Measurements from ENCODE around the gene IVNS1ABP. TPM values are rescaled to one million over a fixed set of nuclear protein-coding genes. Genes with fewer than 3 reads are reported as not detected.

Gene IVNS1ABP
- total RNA-seq, 1 donor from 2014 or later: 75.6 TPM

DNA sequence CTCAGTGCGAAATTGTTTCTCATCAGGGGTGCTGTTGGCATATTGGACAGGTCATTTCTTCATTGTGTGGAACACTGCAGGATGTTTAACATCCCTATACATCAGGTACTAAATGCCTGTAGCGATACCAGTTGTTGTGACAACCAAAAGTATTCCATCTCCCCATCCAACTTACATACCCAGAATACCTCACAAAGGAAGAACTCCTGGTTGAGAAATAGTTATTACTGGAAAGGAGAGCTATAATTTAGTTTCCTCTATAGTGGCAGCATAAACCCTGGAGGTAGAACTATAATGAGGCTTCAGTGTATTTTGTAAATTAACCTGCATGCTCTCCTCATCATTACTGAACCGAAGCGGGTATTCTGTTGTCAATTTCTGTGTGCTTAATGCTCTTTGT is 45.1 kb downstream of the IVNS1ABP start:
- DNase-seq (ENCODE audit: low read depth): no peak
- no peak overlapping the region for H3K4me3 ChIP-seq (ENCODE audit: low read depth, low read length)
- TF ChIP-seq, protein P1, sequence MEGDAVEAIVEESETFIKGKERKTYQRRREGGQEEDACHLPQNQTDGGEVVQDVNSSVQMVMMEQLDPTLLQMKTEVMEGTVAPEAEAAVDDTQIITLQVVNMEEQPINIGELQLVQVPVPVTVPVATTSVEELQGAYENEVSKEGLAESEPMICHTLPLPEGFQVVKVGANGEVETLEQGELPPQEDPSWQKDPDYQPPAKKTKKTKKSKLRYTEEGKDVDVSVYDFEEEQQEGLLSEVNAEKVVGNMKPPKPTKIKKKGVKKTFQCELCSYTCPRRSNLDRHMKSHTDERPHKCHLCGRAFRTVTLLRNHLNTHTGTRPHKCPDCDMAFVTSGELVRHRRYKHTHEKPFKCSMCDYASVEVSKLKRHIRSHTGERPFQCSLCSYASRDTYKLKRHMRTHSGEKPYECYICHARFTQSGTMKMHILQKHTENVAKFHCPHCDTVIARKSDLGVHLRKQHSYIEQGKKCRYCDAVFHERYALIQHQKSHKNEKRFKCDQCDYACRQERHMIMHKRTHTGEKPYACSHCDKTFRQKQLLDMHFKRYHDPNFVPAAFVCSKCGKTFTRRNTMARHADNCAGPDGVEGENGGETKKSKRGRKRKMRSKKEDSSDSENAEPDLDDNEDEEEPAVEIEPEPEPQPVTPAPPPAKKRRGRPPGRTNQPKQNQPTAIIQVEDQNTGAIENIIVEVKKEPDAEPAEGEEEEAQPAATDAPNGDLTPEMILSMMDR (conservative IDR thresholded peaks at IDR 0.05; ENCODE audit: low read depth, low read length): no peak

DNA sequence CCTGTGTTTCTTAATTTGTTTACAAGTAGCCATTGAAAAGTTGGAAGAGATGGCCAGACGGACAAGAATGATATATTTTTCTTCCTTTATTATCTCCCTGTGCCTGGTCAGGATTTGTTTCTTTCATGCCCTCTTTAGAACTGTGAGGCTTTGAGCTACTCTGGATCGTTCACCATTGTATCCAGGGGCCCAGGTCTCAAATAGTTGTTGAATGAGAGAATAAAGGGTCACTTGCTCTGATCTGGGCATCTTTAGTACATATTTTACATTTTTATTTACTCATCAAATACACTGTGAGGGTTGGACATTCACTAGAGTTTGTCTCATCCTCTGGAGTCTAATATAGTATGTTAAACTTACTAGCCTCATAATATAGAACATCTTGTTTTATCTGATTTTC is 48.7 kb downstream of the IVNS1ABP start:
- no peak for DNase-seq (ENCODE audit: low read depth)
- no peak overlapping the region for H3K4me3 ChIP-seq (ENCODE audit: low read depth, low read length)
- TF ChIP-seq, protein P1 (conservative IDR thresholded peaks at IDR 0.05; ENCODE audit: low read depth, low read length): no peak

DNA sequence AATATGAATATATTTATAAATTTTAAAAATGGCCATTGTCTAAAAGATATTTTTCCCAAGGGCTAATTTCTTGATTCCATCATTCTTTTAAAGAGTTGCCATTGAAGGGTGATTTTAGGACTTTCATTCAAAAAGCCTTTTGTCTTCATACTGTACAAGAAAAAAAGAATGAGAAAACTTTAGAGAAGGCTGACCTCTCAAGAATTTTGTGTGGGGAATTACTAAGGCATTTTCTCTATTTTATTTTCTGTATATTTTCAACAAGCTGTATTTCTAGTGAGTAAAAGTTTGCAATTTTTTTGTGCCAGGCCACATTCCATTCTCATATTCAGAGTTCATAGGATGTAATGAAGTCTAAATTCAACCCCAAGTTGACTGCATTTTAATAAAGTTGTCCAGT is 49.3 kb downstream of the IVNS1ABP start:
- no peak for DNase-seq (ENCODE audit: low read depth)
- TF ChIP-seq, protein P1 (conservative IDR thresholded peaks at IDR 0.05; ENCODE audit: low read depth, low read length): no peak
- H3K4me3 ChIP-seq (ENCODE audit: low read depth, low read length): no peak overlapping the region

DNA sequence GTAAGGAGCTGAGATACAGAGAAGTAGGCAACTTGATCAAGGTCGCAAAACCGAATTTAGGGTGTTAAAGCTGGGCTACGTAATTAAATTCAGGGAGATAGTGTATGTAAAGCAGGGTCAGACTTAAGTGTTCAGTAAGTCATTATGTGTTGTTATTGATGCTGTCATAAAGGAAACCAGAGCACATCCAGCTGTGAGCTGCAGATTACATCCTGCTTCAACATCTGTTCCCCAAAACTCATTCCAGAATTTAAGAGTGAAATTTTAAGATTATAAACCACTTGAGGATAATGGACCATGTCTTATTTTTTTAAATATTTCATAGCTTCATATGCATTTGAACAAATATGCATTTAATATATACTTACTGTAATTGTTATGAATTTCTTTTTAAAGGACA is 49.7 kb downstream of the IVNS1ABP start:
- TF ChIP-seq, protein P1 (conservative IDR thresholded peaks at IDR 0.05; ENCODE audit: low read depth, low read length): no peak
- no peak for DNase-seq (ENCODE audit: low read depth)
- no peak overlapping the region for H3K4me3 ChIP-seq (ENCODE audit: low read depth, low read length)

DNA sequence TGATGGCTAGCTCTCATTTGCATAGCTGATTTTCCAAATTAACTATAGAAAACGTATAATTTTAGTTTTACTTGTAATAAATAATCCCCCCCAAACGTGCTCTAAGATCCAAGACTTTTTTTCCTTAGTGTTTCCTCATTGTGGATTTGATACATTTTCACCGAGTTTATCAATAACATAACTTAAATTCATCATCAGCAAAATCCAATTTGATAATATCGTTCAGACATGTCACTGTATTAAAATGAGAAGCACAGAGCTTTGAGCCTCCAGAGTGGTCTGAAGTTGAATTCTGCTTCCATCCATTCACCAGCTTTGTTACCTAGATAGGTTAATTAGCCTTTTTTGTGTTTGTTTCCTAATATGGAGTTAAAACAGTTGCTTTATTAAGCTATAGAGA is 51.7 kb downstream of the IVNS1ABP start:
- TF ChIP-seq, protein P1 (conservative IDR thresholded peaks at IDR 0.05; ENCODE audit: low read depth, low read length): no peak

DNA sequence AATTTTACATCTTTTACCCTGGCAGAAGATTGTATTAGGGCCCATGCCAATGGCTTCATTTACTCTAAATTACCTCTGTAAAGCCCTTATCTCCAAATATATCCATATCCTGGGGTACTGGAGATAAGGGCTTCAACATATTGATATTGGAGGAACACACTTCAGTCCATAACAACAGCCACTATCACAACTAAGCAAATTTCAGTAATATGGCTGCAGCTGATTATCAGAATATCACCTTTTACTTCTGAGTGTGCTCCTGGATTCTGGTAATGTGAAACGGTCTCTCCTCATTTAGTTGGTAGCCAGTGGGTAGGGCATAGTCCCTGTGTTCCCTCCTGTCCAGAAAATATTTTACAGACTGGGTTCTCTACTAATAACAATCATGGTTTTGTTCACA is 53.3 kb downstream of the IVNS1ABP start:
- TF ChIP-seq, protein P1 (conservative IDR thresholded peaks at IDR 0.05; ENCODE audit: low read depth, low read length): no peak
- DNase-seq (ENCODE audit: low read depth): no peak
- no peak overlapping the region for H3K4me3 ChIP-seq (ENCODE audit: low read depth, low read length)

More for the DNA sequence above, 51.7 kb downstream of the IVNS1ABP start:
- DNase-seq (ENCODE audit: low read depth): no peak
- no peak overlapping the region for H3K4me3 ChIP-seq (ENCODE audit: low read depth, low read length)

DNA sequence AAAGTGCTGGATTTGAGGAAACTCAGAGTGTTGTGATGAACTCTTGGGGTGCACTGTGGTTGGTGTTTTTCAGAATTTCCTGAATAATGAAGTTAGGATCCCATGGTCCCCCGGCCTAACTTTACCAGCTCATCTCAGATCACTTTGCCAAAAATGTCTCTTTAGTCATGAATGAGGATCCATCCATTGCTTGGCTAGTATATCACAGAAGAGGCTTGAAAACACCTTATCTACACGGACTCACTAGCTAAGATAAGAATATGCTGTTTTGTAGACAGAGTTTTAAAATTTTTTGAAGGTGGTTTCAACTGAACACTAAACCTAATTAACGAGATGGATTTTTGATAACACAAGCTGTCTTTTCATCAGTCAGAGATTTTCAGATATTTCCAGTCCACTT is 53.8 kb downstream of the IVNS1ABP start:
- DNase-seq (ENCODE audit: low read depth): no peak
- H3K4me3 ChIP-seq (ENCODE audit: low read depth, low read length): no peak overlapping the region
- TF ChIP-seq, protein P1 (conservative IDR thresholded peaks at IDR 0.05; ENCODE audit: low read depth, low read length): no peak

Measured in epithelial cell of proximal tubule (primary cell).